ENCODE data around the gene MTCL1. TPM values are rescaled to one million over a fixed set of nuclear protein-coding genes. Genes with fewer than 3 reads are reported as not detected.

The MTCL1 gene
- total and polyA plus RNA-seq, 2 experiments from 2014 or later = 10.6 to 19.7 TPM

GRCh38 chr18:8685914-8686216 is 19.5 kb upstream of the MTCL1 start:
- Histone ChIP-seq H3K9me3 (ENCODE audit: low read depth) (no peaks in the 10 kb centered on the region), H3K36me3 (replicated peaks; ENCODE audit: insufficient read depth, low read depth) (no peaks in the 10 kb centered on the region), H3K27me3 (no peaks in the 10 kb centered on the region), H3K27ac (no peak overlapping the region), H3K4me2 (no peak overlapping the region), H3K4me1 (ENCODE audit: insufficient read depth) (peaks cover 8% of the 10 kb centered on the region), H4K20me1 (ENCODE audit: insufficient read depth, poor library complexity, severe bottlenecking) (no peaks in the 10 kb centered on the region), H3K79me2 (no peaks in the 10 kb centered on the region), H3K4me3 (no peak overlapping the region), H3K9me2 (replicated peaks; ENCODE audit: insufficient read depth) (no peaks in the 10 kb centered on the region), H2AFZ (no peak overlapping the region)
- no peak for DNase-seq (ENCODE audit: low spot score)
- TF ChIP-seq EZH2phosphoT487 (IDR thresholded peaks at IDR 0.05; ENCODE audit: low read depth, severe bottlenecking, unreplicated experiment) (no peak), EZH2 (IDR thresholded peaks at IDR 0.05; ENCODE audit: borderline replicate concordance) (no peak)
- TF ChIP-seq, protein P1, sequence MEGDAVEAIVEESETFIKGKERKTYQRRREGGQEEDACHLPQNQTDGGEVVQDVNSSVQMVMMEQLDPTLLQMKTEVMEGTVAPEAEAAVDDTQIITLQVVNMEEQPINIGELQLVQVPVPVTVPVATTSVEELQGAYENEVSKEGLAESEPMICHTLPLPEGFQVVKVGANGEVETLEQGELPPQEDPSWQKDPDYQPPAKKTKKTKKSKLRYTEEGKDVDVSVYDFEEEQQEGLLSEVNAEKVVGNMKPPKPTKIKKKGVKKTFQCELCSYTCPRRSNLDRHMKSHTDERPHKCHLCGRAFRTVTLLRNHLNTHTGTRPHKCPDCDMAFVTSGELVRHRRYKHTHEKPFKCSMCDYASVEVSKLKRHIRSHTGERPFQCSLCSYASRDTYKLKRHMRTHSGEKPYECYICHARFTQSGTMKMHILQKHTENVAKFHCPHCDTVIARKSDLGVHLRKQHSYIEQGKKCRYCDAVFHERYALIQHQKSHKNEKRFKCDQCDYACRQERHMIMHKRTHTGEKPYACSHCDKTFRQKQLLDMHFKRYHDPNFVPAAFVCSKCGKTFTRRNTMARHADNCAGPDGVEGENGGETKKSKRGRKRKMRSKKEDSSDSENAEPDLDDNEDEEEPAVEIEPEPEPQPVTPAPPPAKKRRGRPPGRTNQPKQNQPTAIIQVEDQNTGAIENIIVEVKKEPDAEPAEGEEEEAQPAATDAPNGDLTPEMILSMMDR (IDR thresholded peaks at IDR 0.05; ENCODE audit: poor library complexity) = no peak
- 95% methylated on average over 8 of the region's 8 CpGs for WGBS (ENCODE audit: low lambda C conversion rate, missing lambda C conversion rate)

DNA sequence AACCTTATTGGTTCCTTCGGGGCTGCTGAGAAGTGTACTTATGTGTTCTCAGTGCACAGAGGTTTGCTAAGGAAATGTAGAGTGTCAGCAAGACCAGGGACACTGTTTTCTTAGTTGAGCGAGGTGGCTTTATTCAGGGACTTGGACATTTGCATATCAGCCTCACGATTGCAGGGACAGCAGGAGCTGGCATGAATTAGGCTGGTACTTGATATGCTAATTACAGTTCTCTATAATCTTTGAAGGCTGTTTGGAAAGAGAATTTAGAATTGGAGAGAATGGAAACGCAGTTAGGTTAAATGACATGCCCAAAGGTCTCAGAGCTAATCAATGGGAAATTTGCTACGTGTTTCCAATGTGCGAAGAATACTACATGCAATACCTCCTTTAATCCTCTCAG is 18.7 kb upstream of the MTCL1 start:
- Histone ChIP-seq H3K4me2 (no peak overlapping the region), H3K9me3 (ENCODE audit: low read depth) (no peaks in the 10 kb centered on the region), H3K9me2 (replicated peaks; ENCODE audit: insufficient read depth) (no peaks in the 10 kb centered on the region), H4K20me1 (ENCODE audit: insufficient read depth, poor library complexity, severe bottlenecking) (no peaks in the 10 kb centered on the region), H3K79me2 (no peaks in the 10 kb centered on the region), H3K27ac (no peak overlapping the region), H3K27me3 (no peaks in the 10 kb centered on the region), H3K4me3 (no peak overlapping the region), H3K36me3 (replicated peaks; ENCODE audit: insufficient read depth, low read depth) (no peaks in the 10 kb centered on the region), H3K4me1 (ENCODE audit: insufficient read depth) (peaks cover 8% of the 10 kb centered on the region), H2AFZ (no peak overlapping the region)
- DNase-seq (ENCODE audit: low spot score) = no peak
- TF ChIP-seq, protein P1 (IDR thresholded peaks at IDR 0.05; ENCODE audit: poor library complexity) = no peak
- TF ChIP-seq EZH2phosphoT487 (IDR thresholded peaks at IDR 0.05; ENCODE audit: low read depth, severe bottlenecking, unreplicated experiment) = no peak
- TF ChIP-seq EZH2 (IDR thresholded peaks at IDR 0.05; ENCODE audit: borderline replicate concordance) = no peak
- WGBS (ENCODE audit: low lambda C conversion rate, missing lambda C conversion rate) = 80% methylated on average over 6 of the region's 6 CpGs

GRCh38 chr18:8688216-8688800 is 17.0 kb upstream of the MTCL1 start:
- Histone ChIP-seq H3K9me2 (replicated peaks; ENCODE audit: insufficient read depth) (no peaks in the 10 kb centered on the region), H3K4me2 (no peak overlapping the region), H3K36me3 (replicated peaks; ENCODE audit: insufficient read depth, low read depth) (no peaks in the 10 kb centered on the region), H2AFZ (no peak overlapping the region), H4K20me1 (ENCODE audit: insufficient read depth, poor library complexity, severe bottlenecking) (no peaks in the 10 kb centered on the region), H3K4me1 (ENCODE audit: insufficient read depth) (peaks cover 8% of the 10 kb centered on the region), H3K79me2 (no peaks in the 10 kb centered on the region), H3K27me3 (no peaks in the 10 kb centered on the region), H3K27ac (no peak overlapping the region), H3K9me3 (ENCODE audit: low read depth) (no peaks in the 10 kb centered on the region), H3K4me3 (no peak overlapping the region)
- DNase-seq (ENCODE audit: low spot score) = no peak
- 66% methylated on average over 8 of the region's 8 CpGs for WGBS (ENCODE audit: low lambda C conversion rate, missing lambda C conversion rate)
- no peak for TF ChIP-seq EZH2phosphoT487 (IDR thresholded peaks at IDR 0.05; ENCODE audit: low read depth, severe bottlenecking, unreplicated experiment)

- no peaks in the 10 kb centered on the region for H3K36me3 ChIP-seq (replicated peaks; ENCODE audit: insufficient read depth, low read depth)
- no peaks in the 10 kb centered on the region for H3K9me3 ChIP-seq (ENCODE audit: low read depth)
- H3K27me3 ChIP-seq = no peaks in the 10 kb centered on the region
- H2AFZ ChIP-seq = no peak overlapping the region
- H3K4me2 ChIP-seq = no peak overlapping the region
- peaks cover 8% of the 10 kb centered on the region for H3K4me1 ChIP-seq (ENCODE audit: insufficient read depth)
- no peak for DNase-seq (ENCODE audit: low spot score)
- TF ChIP-seq EZH2phosphoT487 (IDR thresholded peaks at IDR 0.05; ENCODE audit: low read depth, severe bottlenecking, unreplicated experiment) (no peak), EZH2 (IDR thresholded peaks at IDR 0.05; ENCODE audit: borderline replicate concordance) (no peak)
- TF ChIP-seq, protein P1 (IDR thresholded peaks at IDR 0.05; ENCODE audit: poor library complexity) = no peak
- no peaks in the 10 kb centered on the region for H3K9me2 ChIP-seq (replicated peaks; ENCODE audit: insufficient read depth)
- 82% methylated on average over 8 of the region's 8 CpGs for WGBS (ENCODE audit: low lambda C conversion rate, missing lambda C conversion rate)
- no peak overlapping the region for H3K27ac ChIP-seq
- no peaks in the 10 kb centered on the region for H4K20me1 ChIP-seq (ENCODE audit: insufficient read depth, poor library complexity, severe bottlenecking)
- H3K79me2 ChIP-seq = no peaks in the 10 kb centered on the region
- no peak overlapping the region for H3K4me3 ChIP-seq
Observed at GRCh38 chr18:8688816-8689215, 16.5 kb upstream of the MTCL1 start.

All from hepatocyte (in vitro differentiated cells).